ENCODE data around the gene TDP2. TPM values are rescaled to one million over a fixed set of nuclear protein-coding genes. Genes with fewer than 3 reads are reported as not detected.

Gene TDP2
- total RNA-seq, 1 donor from 2014 or later = 27.2 TPM

GRCh38 chr6:24660105-24660504 lies 6.6 kb downstream of the TDP2 start:
- Mint-ChIP-seq H3K4me1 (ENCODE audit: low read depth, unreplicated experiment) (peaks cover 3% of the 10 kb centered on the region), H3K9me3 (ENCODE audit: unreplicated experiment) (no peaks in the 10 kb centered on the region), H3K27ac (ENCODE audit: unreplicated experiment) (no peak overlapping the region), H3K27me3 (ENCODE audit: low read depth, unreplicated experiment) (no peaks in the 10 kb centered on the region), H3K36me3 (ENCODE audit: low read depth, unreplicated experiment) (peaks cover 19% of the 10 kb centered on the region), H3K4me3 (ENCODE audit: unreplicated experiment) (no peak overlapping the region)
- H3K4me1 ChIP-seq (ENCODE audit: insufficient read depth, low read length) = no peaks in the 10 kb centered on the region
- no peak overlapping the region for H3K9ac ChIP-seq (ENCODE audit: low read length)
- no peak overlapping the region for H3K4me2 ChIP-seq (ENCODE audit: low read length)
- no peaks in the 10 kb centered on the region for H3K9me3 ChIP-seq (ENCODE audit: insufficient read depth, low read depth, low read length)
- H3K79me2 ChIP-seq (ENCODE audit: insufficient read depth, low read length) = peaks cover 30% of the 10 kb centered on the region
- no peaks in the 10 kb centered on the region for H3K27me3 ChIP-seq (ENCODE audit: insufficient read depth, low read length)
- H3K36me3 ChIP-seq (ENCODE audit: insufficient read depth, low read length) = peaks cover 12% of the 10 kb centered on the region
- TF ChIP-seq CTCF (IDR thresholded peaks at IDR 0.05; ENCODE audit: insufficient read depth, low read depth, low read length) = no peak
- TF ChIP-seq EZH2 (IDR thresholded peaks at IDR 0.05; ENCODE audit: insufficient read depth, low read length) = no peak
- DNase-seq (ENCODE audit: low read depth) (no peak), FAIRE-seq (no peak)
- no peak overlapping the region for H3K4me3 ChIP-seq (ENCODE audit: insufficient read depth, low read depth, low read length)
- H4K20me1 ChIP-seq (ENCODE audit: insufficient read depth, low read length) = peaks cover 11% of the 10 kb centered on the region
- no peak overlapping the region for H2AFZ ChIP-seq (ENCODE audit: low read depth, low read length)
- H3K27ac ChIP-seq (ENCODE audit: low read depth, low read length) = no peak overlapping the region

GRCh38 chr6:24659561-24659960 lies 7.1 kb downstream of the TDP2 start:
- Mint-ChIP-seq H3K4me1 (ENCODE audit: low read depth, unreplicated experiment) (peaks cover under 1% of the 10 kb centered on the region), H3K9me3 (ENCODE audit: unreplicated experiment) (no peaks in the 10 kb centered on the region), H3K27ac (ENCODE audit: unreplicated experiment) (no peak overlapping the region), H3K27me3 (ENCODE audit: low read depth, unreplicated experiment) (no peaks in the 10 kb centered on the region), H3K36me3 (ENCODE audit: low read depth, unreplicated experiment) (peaks cover 18% of the 10 kb centered on the region), H3K4me3 (ENCODE audit: unreplicated experiment) (no peak overlapping the region)
- H3K4me3 ChIP-seq (ENCODE audit: insufficient read depth, low read depth, low read length) = no peak overlapping the region
- H3K4me2 ChIP-seq (ENCODE audit: low read length) = no peak overlapping the region
- H3K79me2 ChIP-seq (ENCODE audit: insufficient read depth, low read length) = peaks cover 25% of the 10 kb centered on the region
- H3K9ac ChIP-seq (ENCODE audit: low read length) = no peak overlapping the region
- no peak overlapping the region for H2AFZ ChIP-seq (ENCODE audit: low read depth, low read length)
- TF ChIP-seq CTCF (IDR thresholded peaks at IDR 0.05; ENCODE audit: insufficient read depth, low read depth, low read length) (no peak), EZH2 (IDR thresholded peaks at IDR 0.05; ENCODE audit: insufficient read depth, low read length) (no peak)
- H3K4me1 ChIP-seq (ENCODE audit: insufficient read depth, low read length) = no peaks in the 10 kb centered on the region
- peaks cover 11% of the 10 kb centered on the region for H3K36me3 ChIP-seq (ENCODE audit: insufficient read depth, low read length)
- FAIRE-seq (no peak), DNase-seq (ENCODE audit: low read depth) (no peak)
- H3K9me3 ChIP-seq (ENCODE audit: insufficient read depth, low read depth, low read length) = no peaks in the 10 kb centered on the region
- no peaks in the 10 kb centered on the region for H3K27me3 ChIP-seq (ENCODE audit: insufficient read depth, low read length)
- H4K20me1 ChIP-seq (ENCODE audit: insufficient read depth, low read length) = peaks cover 9% of the 10 kb centered on the region
- H3K27ac ChIP-seq (ENCODE audit: low read depth, low read length) = no peak overlapping the region

GRCh38 chr6:24658573-24659560 lies 7.8 kb downstream of the TDP2 start:
- TF ChIP-seq EZH2 (IDR thresholded peaks at IDR 0.05; ENCODE audit: insufficient read depth, low read length) = no peak
- TF ChIP-seq CTCF (IDR thresholded peaks at IDR 0.05; ENCODE audit: insufficient read depth, low read depth, low read length) = no peak
- Histone ChIP-seq H3K9ac (ENCODE audit: low read length) (no peak overlapping the region), H3K36me3 (ENCODE audit: insufficient read depth, low read length) (peaks cover 11% of the 10 kb centered on the region), H3K79me2 (ENCODE audit: insufficient read depth, low read length) (peaks cover 21% of the 10 kb centered on the region), H3K4me1 (ENCODE audit: insufficient read depth, low read length) (no peaks in the 10 kb centered on the region), H4K20me1 (ENCODE audit: insufficient read depth, low read length) (peaks cover 9% of the 10 kb centered on the region), H3K4me2 (ENCODE audit: low read length) (no peak overlapping the region), H3K4me3 (ENCODE audit: insufficient read depth, low read depth, low read length) (no peak overlapping the region), H3K27ac (ENCODE audit: low read depth, low read length) (no peak overlapping the region), H3K9me3 (ENCODE audit: insufficient read depth, low read depth, low read length) (no peaks in the 10 kb centered on the region), H2AFZ (ENCODE audit: low read depth, low read length) (no peak overlapping the region), H3K27me3 (ENCODE audit: insufficient read depth, low read length) (no peaks in the 10 kb centered on the region)
- FAIRE-seq (no peak), DNase-seq (ENCODE audit: low read depth) (no peak)
- Mint-ChIP-seq H3K4me1 (ENCODE audit: low read depth, unreplicated experiment) (no peaks in the 10 kb centered on the region), H3K9me3 (ENCODE audit: unreplicated experiment) (no peaks in the 10 kb centered on the region), H3K4me3 (ENCODE audit: unreplicated experiment) (no peak overlapping the region), H3K27me3 (ENCODE audit: low read depth, unreplicated experiment) (no peaks in the 10 kb centered on the region), H3K27ac (ENCODE audit: unreplicated experiment) (no peak overlapping the region), H3K36me3 (ENCODE audit: low read depth, unreplicated experiment) (peaks cover 18% of the 10 kb centered on the region)

All from astrocyte (in vitro differentiated cells and primary cell).